Measurements from ENCODE around the gene STX11.

STX11 gene

DNA sequence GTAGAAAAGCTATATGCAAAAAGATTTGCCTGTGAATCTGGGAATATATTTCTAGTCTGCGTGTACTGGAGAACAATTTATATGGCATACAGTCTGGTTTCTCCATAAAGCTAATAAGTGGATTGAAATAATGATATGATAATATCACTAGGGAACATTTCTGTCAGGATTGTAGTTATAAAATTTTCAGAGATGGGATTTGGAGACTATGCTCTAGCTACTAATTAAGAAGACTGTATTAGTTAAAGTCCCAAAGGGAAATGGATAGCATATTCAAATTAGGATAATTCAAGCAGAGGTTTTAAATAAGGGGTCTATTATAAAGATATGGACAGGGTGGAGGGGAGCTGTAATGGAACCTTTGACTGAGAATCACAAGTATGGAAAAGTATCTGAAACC, 7.2 kb upstream of the STX11 start:
- no peak for DNase-seq

DNA sequence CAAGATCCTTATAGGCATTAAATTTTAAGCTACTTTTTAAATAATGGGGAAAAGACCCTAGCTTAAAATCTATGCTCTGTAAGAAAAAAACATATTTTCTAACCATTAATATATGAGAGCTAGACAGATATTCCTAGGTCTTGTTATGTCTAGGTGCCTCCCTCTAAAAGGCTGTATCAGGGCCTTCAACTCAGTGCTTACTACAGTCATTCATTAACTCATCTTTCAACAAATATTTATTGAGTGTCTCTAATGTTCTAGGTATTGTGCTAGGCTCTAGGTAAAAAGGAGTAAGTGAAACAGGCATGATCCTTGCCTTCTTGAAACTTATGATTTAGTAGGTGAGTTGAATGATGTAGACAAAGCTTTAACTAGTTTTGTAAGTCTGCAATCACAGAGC, 6.4 kb upstream of the STX11 start:
- DNase-seq = no peak

DNA sequence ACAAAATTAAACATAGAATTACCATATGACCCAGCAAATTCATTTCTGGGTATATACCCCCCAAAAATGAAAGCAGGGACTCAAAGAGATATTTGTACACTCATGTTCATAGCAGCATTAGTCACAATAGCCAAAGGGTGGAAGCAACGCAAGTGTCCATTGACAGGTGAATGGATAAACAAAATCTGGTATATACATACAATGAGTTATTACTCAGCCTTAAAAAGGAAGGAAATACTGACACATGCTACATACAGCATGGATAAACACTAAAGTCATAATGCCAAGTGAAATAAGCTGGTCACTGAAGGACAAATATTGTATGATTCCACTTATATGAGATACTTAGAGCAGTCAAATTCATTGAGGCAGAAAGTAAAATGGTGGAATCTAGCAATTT, 5.3 kb upstream of the STX11 start:
- DNase-seq = no peak

DNA sequence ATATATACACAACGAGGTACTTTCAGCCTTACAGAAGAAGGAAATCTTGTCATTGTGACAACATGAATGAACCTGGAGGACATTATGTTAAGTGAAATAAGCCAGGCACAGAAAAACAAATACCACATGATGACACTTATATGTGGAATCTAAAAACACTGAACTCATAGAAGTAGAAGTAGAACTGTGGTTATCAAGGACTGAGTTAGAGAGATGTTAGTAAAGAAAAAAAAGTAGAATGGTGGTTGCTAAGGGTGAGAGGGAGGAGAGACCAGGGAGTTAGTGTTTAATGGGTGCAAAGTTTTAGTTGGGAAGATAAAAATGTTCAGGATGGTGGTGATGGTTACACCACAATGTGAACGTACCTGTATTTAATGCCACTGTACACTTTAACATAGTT, 4.8 kb upstream of the STX11 start:
- DNase-seq = peak; percentile 19

DNA sequence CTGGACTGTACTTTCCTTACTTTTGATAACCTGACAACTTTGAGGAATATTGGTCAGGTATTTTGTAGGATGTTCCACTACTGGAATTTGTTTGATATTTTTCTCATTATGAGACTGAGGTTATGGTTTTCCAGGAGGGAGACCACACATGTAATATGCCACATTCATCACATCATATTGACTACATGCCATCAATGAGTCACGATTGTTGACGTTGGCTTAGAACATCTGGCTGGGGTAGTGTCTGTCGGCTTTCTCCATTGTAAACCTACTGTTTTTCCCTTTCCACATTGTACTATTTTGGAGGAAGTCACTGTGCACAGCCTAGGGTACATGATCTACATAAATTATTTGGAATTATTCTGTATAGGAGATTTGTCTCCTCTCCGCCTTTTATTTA, 1.4 kb upstream of the STX11 start:
- DNase-seq = peak; percentile 54

DNA sequence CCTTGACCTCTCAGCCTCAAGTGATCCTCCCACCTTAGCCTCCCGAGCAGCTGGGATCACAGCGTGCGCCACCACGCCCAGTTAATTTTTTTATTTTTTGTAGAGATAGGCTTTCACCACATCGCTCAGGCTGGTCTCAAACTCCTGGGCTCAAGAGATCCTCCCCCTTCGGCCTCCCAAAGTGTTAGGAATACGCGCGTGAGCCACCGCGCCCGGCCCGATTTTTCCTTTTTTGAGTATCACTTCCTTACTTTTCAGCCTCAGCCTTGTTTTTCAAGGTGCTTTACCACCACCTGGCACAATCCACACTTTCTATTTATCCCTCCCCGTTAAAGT, 791 bp upstream of the STX11 start:
- DNase-seq = no peak

DNA sequence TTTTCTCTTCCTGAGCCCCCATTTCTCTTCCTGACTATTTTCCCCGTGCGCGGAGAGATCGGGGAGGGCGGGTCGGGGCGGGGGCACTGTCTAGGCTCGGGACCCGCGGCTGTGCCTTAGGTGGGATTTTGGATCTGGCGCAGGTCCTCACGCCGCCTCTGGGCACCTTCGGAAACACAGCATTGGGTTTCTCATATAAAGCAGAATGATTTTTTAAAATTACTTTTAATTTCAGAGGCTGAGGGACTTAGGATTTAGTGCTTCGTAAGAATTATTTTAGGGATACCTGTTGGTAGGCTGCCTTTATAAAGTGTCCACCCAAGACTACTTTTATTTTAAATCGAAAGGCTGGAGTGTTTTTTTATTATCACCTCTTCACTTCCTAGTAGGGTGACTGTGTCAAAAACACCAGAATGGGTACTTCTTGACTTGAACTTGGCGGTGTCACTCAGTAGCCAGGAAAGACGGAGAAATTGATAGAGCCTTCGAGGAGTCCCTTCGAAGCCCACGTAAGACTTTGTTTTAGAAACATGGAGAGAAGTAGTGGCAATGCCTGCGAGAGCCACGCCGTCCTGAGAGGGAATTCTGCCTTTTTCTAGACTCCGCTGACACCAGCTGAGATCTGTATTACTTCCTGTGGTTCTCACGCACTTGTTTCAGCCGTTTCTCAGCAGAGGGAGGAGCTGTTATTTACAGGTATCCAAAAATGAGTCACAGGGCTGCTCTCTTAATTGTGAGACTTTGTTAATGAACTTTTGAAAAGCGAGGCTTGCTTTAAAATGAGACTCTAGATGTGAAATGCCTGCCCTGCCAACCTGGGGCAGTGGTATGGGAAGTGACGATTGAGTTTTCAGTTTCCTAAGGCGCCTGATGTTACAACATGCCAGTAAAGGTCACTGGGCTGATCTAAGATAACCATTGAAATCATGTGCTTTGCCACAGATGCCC, 667 bp downstream of the STX11 start:
- DNase-seq = no peak

DNA sequence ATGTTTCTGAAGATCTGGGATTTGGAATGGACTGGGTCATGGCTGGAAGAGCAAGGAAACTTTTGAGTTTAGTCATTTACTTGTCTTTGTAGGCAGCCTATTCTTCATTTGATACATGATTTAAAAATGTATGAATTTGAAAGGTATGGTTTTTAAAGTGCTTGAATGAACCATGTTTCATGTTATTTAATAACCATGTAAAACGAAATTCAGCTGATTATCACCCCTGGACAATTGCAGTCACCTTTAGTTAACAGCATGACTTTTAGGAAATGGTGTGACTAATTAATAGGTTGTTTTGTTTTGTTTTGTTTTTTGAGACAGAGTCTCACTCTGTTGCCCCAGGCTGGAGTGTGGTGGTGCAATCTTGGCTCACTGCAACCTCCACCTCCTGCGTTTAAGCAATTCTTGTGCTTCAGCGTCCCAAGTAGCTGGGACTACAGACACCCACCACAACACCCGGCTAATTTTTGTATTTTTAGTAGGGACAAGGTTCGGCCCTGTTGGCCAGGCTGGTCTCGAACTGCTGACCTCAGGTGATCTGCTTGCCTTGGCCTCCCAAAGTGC, 2.1 kb downstream of the STX11 start:
- no peak for DNase-seq

DNA sequence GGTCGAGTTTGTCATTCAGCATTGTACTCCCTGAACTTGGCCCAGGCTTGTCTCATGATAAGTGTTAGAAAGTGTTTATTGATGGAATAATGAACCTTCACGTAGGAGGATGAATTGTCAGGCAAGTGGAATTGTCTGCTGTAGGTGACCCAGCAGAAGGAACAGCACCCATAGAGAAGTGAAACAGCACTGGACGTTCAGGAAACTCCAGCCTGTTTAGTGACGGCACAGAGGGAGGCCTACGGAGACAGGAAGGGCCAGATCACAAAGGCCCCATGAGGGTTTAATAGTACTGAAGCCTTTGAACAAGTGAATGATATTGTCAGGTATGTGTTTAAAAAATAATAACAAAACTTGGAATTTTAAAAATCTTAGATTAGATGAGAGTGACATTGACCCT, 2.9 kb downstream of the STX11 start:
- no peak for DNase-seq

DNA sequence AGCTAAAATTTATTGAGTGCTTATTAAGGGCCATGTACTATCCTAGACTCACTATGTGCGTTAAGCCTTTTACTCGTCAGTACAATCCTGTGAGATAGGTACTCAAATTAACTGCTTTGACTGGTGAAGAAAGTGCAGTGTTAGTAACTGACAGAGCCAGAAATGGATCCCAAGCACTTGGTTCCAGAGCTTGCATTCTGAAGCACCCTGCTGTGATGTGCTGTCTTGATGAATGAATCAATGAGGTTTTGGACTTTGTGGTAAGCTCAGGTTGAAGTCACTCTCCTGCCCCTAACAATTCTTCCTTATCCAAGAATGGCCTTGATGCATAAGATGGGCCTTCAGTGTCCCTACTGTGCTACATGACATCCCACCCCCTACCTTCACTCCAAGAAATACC, 3.7 kb downstream of the STX11 start:
- no peak for DNase-seq

DNA sequence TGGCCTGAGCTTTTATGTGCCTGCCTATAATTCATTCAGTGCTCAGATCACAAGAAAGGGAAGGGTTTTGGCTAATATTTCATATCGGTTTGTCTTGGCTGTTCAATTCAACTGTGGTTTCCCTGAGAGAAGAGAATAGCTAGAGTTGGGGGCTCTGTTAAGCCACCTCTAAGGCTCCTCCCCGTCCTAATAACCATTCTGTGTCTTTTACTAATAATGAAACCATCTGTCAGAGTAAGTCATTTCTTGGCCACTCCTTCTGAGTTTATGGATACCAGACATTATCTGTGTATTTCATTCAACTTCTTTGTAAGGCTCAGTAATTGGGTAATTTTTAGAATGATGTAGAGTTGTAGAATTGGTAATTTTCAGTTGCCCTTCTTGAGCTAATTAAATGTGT, 5.2 kb downstream of the STX11 start:
- peak; percentile 34 for DNase-seq

DNA sequence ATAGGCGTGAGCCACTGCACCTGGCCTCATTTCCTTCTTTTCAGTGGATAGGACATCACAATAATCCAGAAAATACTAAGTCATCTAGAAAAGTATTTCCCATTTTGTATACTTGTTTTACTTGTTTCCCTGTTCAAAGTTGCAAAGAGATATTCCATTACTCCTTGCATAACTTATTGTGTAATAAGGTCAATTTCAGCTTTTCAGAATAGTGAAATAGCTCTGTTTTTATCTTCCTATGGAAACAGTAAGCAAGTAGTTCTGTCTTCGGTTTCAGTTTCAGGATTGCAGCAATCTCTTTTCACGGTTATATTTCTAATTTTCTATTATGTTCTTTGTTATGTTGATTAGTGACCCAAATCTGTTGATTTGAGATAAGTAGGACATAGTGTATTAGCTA, 6.0 kb downstream of the STX11 start:
- no peak for DNase-seq

DNA sequence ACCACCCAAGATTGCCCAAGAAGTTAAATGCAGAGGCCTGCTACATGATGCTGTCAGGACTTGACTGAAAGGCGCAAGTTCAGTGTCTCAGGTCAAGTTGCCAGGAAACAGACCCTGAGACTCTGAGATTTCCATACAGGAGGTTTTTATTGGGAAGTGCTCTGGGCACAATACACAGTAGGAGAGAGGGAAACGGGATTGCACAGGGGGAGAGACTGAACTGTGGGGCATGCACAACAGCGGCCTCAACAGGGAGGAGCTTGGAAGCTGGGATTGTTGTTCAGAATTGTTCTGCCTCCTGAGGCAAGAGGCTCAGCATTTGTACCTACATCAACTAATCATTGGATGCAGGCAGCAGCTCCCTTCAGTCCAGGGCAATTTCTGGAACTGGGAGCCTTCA, 6.7 kb downstream of the STX11 start:
- no peak for DNase-seq

DNA sequence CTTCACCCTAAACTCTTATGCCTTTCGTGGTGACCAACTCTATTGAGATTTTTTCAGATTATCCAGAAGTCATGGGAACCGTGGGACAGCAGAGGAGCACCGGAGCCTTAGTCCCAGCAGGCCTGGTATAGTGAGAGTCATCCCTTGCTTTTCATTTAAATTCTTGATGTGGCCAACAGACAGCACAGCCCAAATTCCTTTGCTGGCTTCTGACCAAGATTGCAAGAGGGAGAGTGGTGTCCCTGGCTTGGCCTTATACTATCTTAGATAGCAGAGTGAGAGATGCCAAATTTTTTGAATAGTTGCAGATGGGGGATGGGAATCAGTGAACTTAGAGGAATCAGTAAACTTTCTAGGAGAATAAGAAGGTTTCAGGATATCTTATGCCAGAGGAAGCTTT, 7.8 kb downstream of the STX11 start:
- DNase-seq = peak; percentile 97

DNA sequence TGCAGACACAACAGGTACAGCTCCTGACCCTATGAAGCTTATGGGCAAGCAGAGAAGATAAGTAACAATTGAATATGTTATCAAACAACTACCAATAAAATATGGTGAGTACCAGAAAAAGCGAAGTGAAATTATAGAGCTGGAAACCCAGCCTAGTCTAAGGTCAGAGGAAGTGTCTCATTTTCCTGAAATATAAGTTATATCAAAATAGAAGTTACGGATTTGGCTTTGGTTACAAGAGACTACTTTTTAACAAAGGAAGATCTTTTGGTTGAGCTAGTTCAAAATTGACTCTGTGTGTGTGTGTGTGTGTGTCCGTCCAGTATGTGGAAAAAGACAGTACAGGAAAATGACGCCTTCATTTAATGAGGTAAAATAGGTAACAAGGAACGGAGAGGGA, 8.9 kb downstream of the STX11 start:
- no peak for DNase-seq

DNA sequence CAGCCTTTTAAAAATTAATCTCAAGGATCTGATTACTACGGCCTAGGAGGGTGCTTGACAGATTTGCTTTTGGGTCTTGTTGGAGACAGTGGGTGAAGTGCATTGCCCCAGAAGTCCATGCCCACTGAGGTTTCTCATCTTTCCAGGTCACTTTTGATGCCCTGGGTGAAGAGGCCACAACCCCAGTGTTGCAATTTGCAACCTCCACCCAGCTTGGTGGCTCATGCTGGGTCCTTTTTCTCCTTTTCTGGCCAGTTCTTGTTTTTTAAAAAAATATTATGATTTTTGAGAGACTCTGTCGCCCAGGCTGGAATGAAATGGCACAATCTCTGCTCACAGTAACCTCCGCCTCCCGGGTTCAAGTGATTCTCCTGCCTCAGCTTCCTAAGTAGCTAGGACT, 9.4 kb downstream of the STX11 start:
- DNase-seq = no peak

DNA sequence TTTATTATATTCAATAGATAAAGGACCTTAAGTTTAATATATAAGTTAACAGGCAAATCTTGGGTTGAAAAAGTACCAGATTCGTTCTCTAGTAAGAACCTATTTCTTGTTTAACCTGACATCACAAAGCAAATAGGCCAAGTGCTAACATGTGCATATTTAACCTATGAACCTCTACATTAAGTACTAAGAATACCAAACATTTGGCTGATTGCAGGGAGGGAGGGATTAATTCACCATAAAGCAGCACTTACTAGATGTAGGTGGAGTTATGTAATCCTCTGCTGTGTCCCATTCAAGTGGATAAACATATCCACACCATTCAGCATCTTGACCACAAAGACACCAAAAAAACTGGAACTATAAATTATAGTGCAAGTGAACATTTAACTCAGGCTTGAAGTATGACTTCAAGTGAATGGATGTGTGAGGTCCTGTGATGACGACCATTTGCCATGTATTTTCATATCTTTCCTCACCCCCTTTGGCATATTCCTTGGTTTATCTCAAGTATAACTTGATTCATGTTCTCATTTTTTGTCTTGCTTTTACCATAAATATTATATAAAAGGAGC, 10.2 kb downstream of the STX11 start:
- peak; percentile 51 for DNase-seq

DNA sequence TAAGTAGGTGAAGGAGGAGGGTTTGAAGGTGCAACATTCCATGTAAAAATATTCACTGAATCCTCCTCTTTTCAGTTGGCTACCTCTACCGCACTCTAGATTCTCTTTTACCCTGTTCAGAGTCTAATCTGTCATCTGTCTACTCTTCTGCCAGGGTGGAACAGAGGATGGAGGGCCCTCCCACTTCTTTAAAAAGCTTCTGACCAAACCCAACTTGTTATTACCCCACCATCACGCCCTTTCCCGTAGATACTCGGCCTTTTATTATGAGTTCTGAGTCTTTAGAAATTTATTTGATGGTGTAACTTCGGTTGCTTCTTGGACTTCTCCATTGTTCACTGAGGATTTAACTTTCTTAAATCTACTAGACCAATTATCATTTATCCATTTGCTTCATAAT, 11.7 kb downstream of the STX11 start:
- DNase-seq = no peak

DNA sequence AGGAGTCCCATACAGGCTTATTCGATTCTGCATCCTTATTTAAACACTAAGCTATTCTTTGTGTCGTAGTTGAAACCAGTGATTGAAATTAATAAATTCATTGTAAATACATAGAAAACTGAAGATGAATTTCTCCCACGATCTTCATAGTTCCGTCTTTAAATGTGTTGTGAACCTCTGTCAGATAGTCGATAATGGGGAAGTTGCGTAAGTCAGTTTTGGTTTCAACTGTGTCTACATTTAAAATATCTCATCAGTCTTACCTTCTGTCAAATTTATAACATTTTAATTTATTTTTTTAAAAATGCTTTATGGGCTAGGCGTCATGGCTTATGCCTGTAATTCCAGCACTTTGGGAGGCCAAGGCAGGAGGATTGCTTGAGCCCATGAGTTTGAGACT, 12.7 kb downstream of the STX11 start:
- no peak for DNase-seq

DNA sequence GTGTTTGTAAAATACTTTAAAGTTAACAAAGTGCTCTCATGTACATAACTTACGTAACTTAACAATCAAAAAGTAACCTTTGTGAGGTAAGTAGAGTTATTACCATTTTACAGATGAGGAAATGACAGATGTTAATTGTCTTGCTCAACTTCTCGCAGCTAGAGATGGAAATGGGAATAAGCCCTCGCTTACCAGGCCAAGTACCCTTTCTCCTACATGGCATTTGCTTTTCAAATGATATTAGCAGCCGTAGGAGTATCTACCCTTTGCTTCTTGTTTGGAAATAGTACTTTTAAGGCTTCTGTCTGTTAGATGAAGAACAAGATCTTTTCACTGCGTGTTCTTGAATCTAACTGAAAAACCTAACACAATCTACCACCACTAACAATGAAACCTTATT, 15.5 kb downstream of the STX11 start:
- DNase-seq = no peak

DNA sequence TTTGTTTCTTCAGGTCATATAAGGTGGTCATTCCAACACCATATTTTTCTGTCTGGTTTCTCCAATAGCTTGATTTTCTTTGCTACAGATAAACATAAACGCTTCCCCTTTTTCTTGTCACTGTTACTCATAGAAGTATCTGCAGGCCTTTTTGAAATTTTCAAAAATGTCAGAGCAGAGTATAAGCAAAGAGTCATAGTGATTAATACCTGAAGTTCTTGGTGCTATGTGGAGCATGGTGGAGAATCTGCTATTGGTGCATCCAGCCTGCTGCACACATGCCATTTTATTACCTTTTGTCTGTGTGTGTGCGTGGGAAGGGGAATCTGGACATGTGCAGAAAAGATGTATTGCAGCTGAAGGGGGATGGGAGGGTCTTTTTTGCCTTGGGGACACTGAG, 19.7 kb downstream of the STX11 start:
- DNase-seq = no peak

DNA sequence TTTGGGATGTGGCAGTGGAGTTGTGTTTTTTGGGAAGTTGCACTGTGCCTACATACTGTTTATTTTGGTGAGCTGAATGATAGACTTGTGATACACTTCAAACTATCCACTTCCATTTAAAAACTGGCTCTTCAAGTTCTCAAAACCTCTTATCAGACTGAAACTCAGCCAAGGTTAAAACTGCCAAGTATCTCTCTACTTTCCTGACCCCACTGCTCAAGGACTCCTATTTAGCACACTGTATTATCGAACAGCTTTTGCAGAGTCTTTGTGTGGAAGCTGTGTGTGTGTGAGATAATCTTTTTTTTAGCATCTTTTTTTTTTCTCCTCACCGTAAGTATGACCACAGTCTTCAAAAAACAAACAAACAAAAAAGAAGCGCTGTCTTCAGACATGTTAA, 21.1 kb downstream of the STX11 start:
- DNase-seq = no peak

DNA sequence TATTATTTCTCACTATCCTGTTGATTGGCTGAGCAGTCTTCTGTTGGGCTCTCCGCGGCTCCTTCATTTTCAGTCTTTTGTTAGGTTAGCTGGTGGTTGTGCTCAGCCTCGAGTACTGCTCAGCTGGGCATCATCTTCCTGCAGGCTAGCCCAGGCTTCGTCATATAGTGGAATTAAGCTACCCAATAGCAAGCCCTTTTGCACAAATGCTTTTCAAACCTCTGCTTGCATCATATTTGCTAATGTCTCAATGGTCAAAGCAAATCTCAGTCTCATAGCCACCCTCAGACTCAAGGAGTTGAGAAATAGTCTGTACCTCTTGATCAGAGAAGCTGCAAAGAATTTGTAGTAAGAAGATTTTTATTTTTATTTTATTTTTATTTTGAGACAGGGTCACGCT, 23.7 kb downstream of the STX11 start:
- DNase-seq = no peak

DNA sequence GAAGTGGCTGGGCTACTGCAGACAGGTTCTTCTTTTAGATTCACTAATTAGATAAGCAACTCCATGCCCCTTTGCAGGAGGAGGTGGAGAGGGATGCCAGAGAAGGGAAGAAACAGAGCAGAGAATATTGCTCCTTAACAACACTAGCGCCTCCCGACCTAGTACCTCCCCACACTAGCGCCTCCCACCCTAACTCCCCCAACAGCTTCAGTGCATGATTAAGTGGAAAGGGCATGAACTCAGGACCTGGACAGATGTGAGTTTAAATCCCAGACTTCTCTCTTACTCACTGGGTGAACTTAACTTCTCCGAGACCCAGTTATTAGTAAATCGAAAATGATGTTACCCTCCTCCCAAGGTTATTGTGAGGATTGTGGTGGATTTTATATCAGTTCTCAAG, 25.7 kb downstream of the STX11 start:
- no peak for DNase-seq
